HCT116 (cell line): ENCODE results near the gene TMEM63A. TPM values are rescaled to one million over a fixed set of nuclear protein-coding genes. Genes with fewer than 3 reads are reported as not detected.
A peak's percentile ranks its signal among the peaks of the same experiment; 100 is the strongest.

ENCODE experiments used
- ATAC-seq: fragments of 200-7000 bp; cut with Tn5 transposase; 2 replicates; pipeline ENCODE4 v1.9.1; 2020; ENCODE audit warnings: mild to moderate bottlenecking, moderate library complexity
- BruUV-seq: library from RNA; stranded (reverse); fragments of 400-500 nt; replicated peaks from 2 replicates; lab custom pipeline; 2021; lab: Mats Ljungman, UMichigan
- CTCF ChIA-PET: fragments of 300-600 bp; sonication (Branson Sonifier 250); formaldehyde crosslinking; loops from one replicate; lab custom pipeline; 2021; ENCODE audit warnings: antibody characterized with exemption; lab: Charles Lee
- POLR2A ChIA-PET: fragments of 300-600, 350-600 bp; sonication (Branson Sonifier 250); formaldehyde crosslinking; loops from one replicate; lab custom pipeline; 2021; ENCODE audit warnings: antibody characterized with exemption; lab: Charles Lee
- RAD21 ChIA-PET, 2 experiments: fragments of 300-600 bp; sonication (Branson Sonifier 250); formaldehyde crosslinking; loops; one replicate each; lab custom pipeline; 2023; ENCODE audit warnings: low total read pairs in 2 of 2; ENCODE audit not compliant: uncharacterized antibody in 2 of 2, unreplicated experiment in 2 of 2, low non-redundant PET in 1 of 2; lab: Charles Lee
- DNase-seq: peaks from one replicate; pipeline ENCODE4 v3.0.0-alpha.2; 2010; ENCODE audit warnings: low read depth, low spot score
- H2AFZ ChIP-seq: fragments of 200-600 bp; shearing (Covaris generic), sonication (generic); 2 replicates; pipeline ENCODE4 v1.6.1; 2017; ENCODE audit warnings: low read depth, mixed run types, mixed read lengths, antibody characterized with exemption, low read length; ENCODE audit not compliant: poor library complexity, severe bottlenecking
- H3K27ac ChIP-seq: 2 replicates; pipeline ENCODE4 v1.5.1; 2012; ENCODE audit warnings: low read depth, low read length
- H3K27me3 ChIP-seq: fragments of 200-600 bp; sonication (generic); 2 replicates; pipeline ENCODE4 v1.6.1; 2016; ENCODE audit warnings: mixed run types, low read length, mixed read lengths; ENCODE audit not compliant: insufficient read depth
- H3K36me3 ChIP-seq, 2 experiments: fragments of 200-500 bp in 1 of 2; fragments of 200-600 bp in 1 of 2; sonication (Bioruptor generic) in 1 of 2; sonication (generic) in 1 of 2; 2 replicates each; pipeline versions ENCODE4 v1.5.1 to v1.6.1; 2014 to 2016; ENCODE audit warnings: low read length in 2 of 2, inconsistent platforms in 1 of 2, mixed read lengths in 1 of 2, mixed run types in 1 of 2; ENCODE audit not compliant: insufficient read depth in 2 of 2, control insufficient read depth in 1 of 2
- H3K4me1 ChIP-seq, 2 experiments: fragments of 200-600 bp in 1 of 2; sonication (generic) in 1 of 2; 2 replicates each; pipeline versions ENCODE4 v1.5.1 to v1.6.1; 2012 to 2017; ENCODE audit warnings: low read length in 2 of 2, inconsistent platforms in 1 of 2, mild to moderate bottlenecking in 1 of 2, mixed read lengths in 1 of 2, mixed run types in 1 of 2, moderate library complexity in 1 of 2; ENCODE audit not compliant: insufficient read depth in 2 of 2, control insufficient read depth in 1 of 2
- H3K4me2 ChIP-seq: fragments of 200-600 bp; sonication (generic); 2 replicates; pipeline ENCODE4 v1.6.1; 2017; ENCODE audit warnings: mixed run types, low read length, mixed read lengths
- H3K4me3 ChIP-seq, 2 experiments: fragments of 200-600 bp in 1 of 2; sonication (generic) in 1 of 2; replicated peaks in 1 of 2; 2 replicates each; pipeline ENCODE4 v1.5.1; 2011 to 2016; ENCODE audit warnings: low read length in 2 of 2, control low read depth in 1 of 2, low read depth in 1 of 2, mild to moderate bottlenecking in 1 of 2, mixed read lengths in 1 of 2, mixed run types in 1 of 2
- H3K79me2 ChIP-seq: fragments of 200-600 bp; sonication (generic); 2 replicates; pipeline ENCODE4 v1.6.1; 2017; ENCODE audit warnings: mild to moderate bottlenecking, mixed run types, low read length, moderate library complexity, mixed read lengths; ENCODE audit not compliant: insufficient read depth
- H3K9ac ChIP-seq: fragments of 200-600 bp; sonication (generic); 2 replicates; pipeline ENCODE4 v1.6.1; 2016; ENCODE audit warnings: low read length, mixed read lengths
- H3K9me2 ChIP-seq: fragments of 200-600 bp; sonication (generic), shearing (Covaris generic); 2 replicates; pipeline ENCODE4 v1.6.1; 2017; ENCODE audit warnings: mixed run types, mild to moderate bottlenecking, moderate library complexity; ENCODE audit not compliant: insufficient read depth
- H3K9me3 ChIP-seq, 2 experiments: fragments of 200-500 bp in 1 of 2; fragments of 200-600 bp in 1 of 2; sonication (Bioruptor generic) in 1 of 2; sonication (generic) in 1 of 2; 2 replicates each; pipeline ENCODE4 v1.6.1; 2014 to 2017; ENCODE audit warnings: low read length in 2 of 2, mixed read lengths in 2 of 2, inconsistent platforms in 1 of 2, low read depth in 1 of 2, mild to moderate bottlenecking in 1 of 2, mixed run types in 1 of 2, moderate library complexity in 1 of 2; ENCODE audit not compliant: control insufficient read depth in 1 of 2, insufficient read depth in 1 of 2
- H4K20me1 ChIP-seq: fragments of 200-600 bp; sonication (generic), shearing (Covaris generic); 2 replicates; pipeline ENCODE4 v1.6.1; 2017; ENCODE audit warnings: mixed run types, mild to moderate bottlenecking, moderate library complexity; ENCODE audit not compliant: insufficient read depth
- ATF3 ChIP-seq: IDR thresholded peaks from 2 replicates; pipeline ENCODE4 v1.6.1; 2012
- CBX3 ChIP-seq: IDR thresholded peaks from 2 replicates; pipeline ENCODE4 v1.6.1; 2012; ENCODE audit warnings: low read depth
- CEBPB ChIP-seq: IDR thresholded peaks from 2 replicates; pipeline ENCODE4 v1.6.1; 2012; ENCODE audit warnings: low read depth
- EGR1 ChIP-seq: IDR thresholded peaks from 2 replicates; pipeline ENCODE4 v1.6.1; 2012; ENCODE audit warnings: low read depth
- ELF1 ChIP-seq: IDR thresholded peaks from 2 replicates; pipeline ENCODE4 v1.6.1; 2012; ENCODE audit warnings: low read depth, borderline replicate concordance
- EZH2 ChIP-seq: fragments of 200-600 bp; sonication (generic); IDR thresholded peaks from 2 replicates; pipeline ENCODE4 v1.6.1; 2017; ENCODE audit warnings: antibody characterized with exemption, mixed run types
- EZH2phosphoT487 ChIP-seq: fragments of 200-600 bp; IDR thresholded peaks from 2 replicates; pipeline ENCODE4 v1.6.1; 2018; ENCODE audit warnings: antibody characterized with exemption, borderline replicate concordance
- POLR2A ChIP-seq: IDR thresholded peaks from 2 replicates; pipeline ENCODE4 v1.7.0; 2011; ENCODE audit warnings: borderline replicate concordance; ENCODE audit not compliant: insufficient read depth, insufficient read length; ENCODE audit errors: extremely low read depth
- RAD21 ChIP-seq: IDR thresholded peaks from 2 replicates; pipeline ENCODE4 v1.6.1; 2012; ENCODE audit warnings: low read depth, mild to moderate bottlenecking
- REST ChIP-seq: IDR thresholded peaks from 2 replicates; pipeline ENCODE4 v1.6.1; 2012; ENCODE audit warnings: low read depth
- SP1 ChIP-seq: IDR thresholded peaks from 2 replicates; pipeline ENCODE4 v1.6.1; 2012; ENCODE audit warnings: low read depth
- SRF ChIP-seq: IDR thresholded peaks from 2 replicates; pipeline ENCODE4 v1.6.1; 2012; ENCODE audit warnings: low read depth
- TCF7L2 ChIP-seq: IDR thresholded peaks from 2 replicates; pipeline ENCODE4 v1.7.0; 2011; ENCODE audit warnings: borderline replicate concordance, inconsistent platforms; ENCODE audit not compliant: insufficient read depth, insufficient read length; ENCODE audit errors: extremely low read depth
- YY1 ChIP-seq: IDR thresholded peaks from 2 replicates; pipeline ENCODE4 v1.6.1; 2011; ENCODE audit warnings: low read length, low read depth, moderate library complexity, mild to moderate bottlenecking; ENCODE audit not compliant: insufficient replicate concordance; ENCODE audit errors: extremely low read depth
- ZBTB33 ChIP-seq: IDR thresholded peaks from 2 replicates; pipeline ENCODE4 v1.6.1; 2011; ENCODE audit warnings: mild to moderate bottlenecking, low read length, moderate library complexity; ENCODE audit not compliant: insufficient replicate concordance; ENCODE audit errors: extremely low read depth
- ZFX ChIP-seq: fragments of 450-650 bp; IDR thresholded peaks from 2 replicates; pipeline ENCODE4 v1.6.1; 2017
- ZNF274 ChIP-seq: fragments of 200-500 bp; sonication (Bioruptor generic); IDR thresholded peaks from 2 replicates; pipeline ENCODE4 v1.6.1; 2014; ENCODE audit warnings: mild to moderate bottlenecking, low read depth, low read length, inconsistent platforms
- intact Hi-C: fragments of 100-400 bp; cut with micrococcal nuclease; formaldehyde crosslinking; loops from 2 replicates; pipeline ENCODE4 v1.10.0; 2022
- total RNA-seq: library from RNA; stranded (reverse); gene quantifications from one replicate; pipeline ENCODE4 v1.2.1, GENCODE V29; 2021; ENCODE audit not compliant: unreplicated experiment

Gene TMEM63A
- total RNA-seq, 1 experiment from 2014 or later: 24.4 TPM

GRCh38 chr1:225813214-225813964 lies 68.8 kb downstream of the TMEM63A start:
- ChIA-PET POLR2A (interaction anchor here (1.2 kb wide), 1 partner anchor 111 kb away, joined by 4 read pairs; the partner anchor contains the start of gene PYCR2), CTCF (interaction anchor here (1.2 to 2.2 kb wide), 2 partner anchors 36 to 339 kb away, joined by 4 to 6 read pairs; partner anchors contain the start of gene SRP9), RAD21 (no interaction called here)
- H3K9me3 ChIP-seq: no peaks in the 10 kb centered on the region
- H3K9ac ChIP-seq: no peak overlapping the region
- H3K36me3 ChIP-seq: no peaks in the 10 kb centered on the region
- BruUV-seq: no TSS peak
- intact Hi-C loops: loop anchor here (5.0 kb wide), 1 partner anchor 69 kb away; the partner anchor contains the start of gene TMEM63A
- H4K20me1 ChIP-seq: no peaks in the 10 kb centered on the region
- no peak overlapping the region for H3K4me3 ChIP-seq
- no peaks in the 10 kb centered on the region for H3K9me2 ChIP-seq
- no peaks in the 10 kb centered on the region for H3K27me3 ChIP-seq
- H3K79me2 ChIP-seq: no peaks in the 10 kb centered on the region
- ATAC-seq: no peak
- no peak for TF ChIP-seq CBX3
- no peak for TF ChIP-seq ELF1
- no peak for TF ChIP-seq EZH2phosphoT487
- TF ChIP-seq RAD21: no peak
- TF ChIP-seq REST: no peak
- no peak for TF ChIP-seq POLR2A
- no peak for TF ChIP-seq ATF3
- no peak for TF ChIP-seq EZH2
- TF ChIP-seq YY1: no peak
- TF ChIP-seq ZBTB33: no peak
- no peak for TF ChIP-seq EGR1
- TF ChIP-seq ZNF274: no peak
- no peak for TF ChIP-seq ZFX
- no peak for TF ChIP-seq SP1
- no peak for TF ChIP-seq TCF7L2
- TF ChIP-seq CEBPB: no peak
- no peak for TF ChIP-seq SRF
- H3K4me1 ChIP-seq: peaks cover 34 to 46% of the 10 kb centered on the region in 2 experiments
- DNase-seq: no peak
- peak overlapping the region; percentile 45; the same call in 1 of the 2 replicates for H3K4me2 ChIP-seq
- H3K27ac ChIP-seq: no peak overlapping the region
- H2AFZ ChIP-seq: no peak overlapping the region
